Stomach (tissue), 19 donors: ENCODE results near the gene UST. TPM values are rescaled to one million over a fixed set of nuclear protein-coding genes. Genes with fewer than 3 reads are reported as not detected.
A peak's percentile ranks its signal among the peaks of the same experiment; 100 is the strongest.

Experiments used
- DNase-seq, 2 donors: peaks; one replicate each; pipeline versions ENCODE4 v3.0.0 to v3.0.0-alpha.2; 2013 to 2019
- H3K27ac ChIP-seq, 5 donors: fragments of 200-600 bp in 4 of 5; sonication (generic) in 4 of 5; one replicate each; pipeline ENCODE4 v1.5.1; 2013 to 2019; ENCODE audit warnings: mild to moderate bottlenecking in 1 of 5, moderate library complexity in 1 of 5
- H3K27me3 ChIP-seq, 3 donors: fragments of 200-600 bp; sonication (generic); one replicate each; pipeline ENCODE4 v1.5.1; 2017 to 2019; ENCODE audit warnings: mixed run types in 1 of 3
- H3K36me3 ChIP-seq, 4 donors: fragments of 200-600 bp; sonication (generic); 1 replicate in 3 of 4; 2 replicates in 1 of 4; pipeline ENCODE4 v1.5.1; 2016 to 2019
- H3K4me1 ChIP-seq, 4 donors: fragments of 200-600 bp; sonication (generic); one replicate each; pipeline ENCODE4 v1.5.1; 2016 to 2019
- H3K4me3 ChIP-seq, 4 donors: fragments of 200-600 bp; sonication (generic) in 3 of 4; one replicate each; pipeline ENCODE4 v1.5.1; 2016 to 2019; ENCODE audit warnings: mild to moderate bottlenecking in 1 of 4
- H3K9me3 ChIP-seq, 4 donors: fragments of 200-600 bp; sonication (generic); one replicate each; pipeline ENCODE4 v1.5.1; 2016 to 2019
- CTCF ChIP-seq, 7 experiments: fragments of 450-650 bp in 4 of 7; fragments of 200-600 bp in 3 of 7; sonication (generic) in 3 of 7; IDR thresholded peaks; one replicate each; pipeline ENCODE4 v1.5.1; 2016 to 2019; ENCODE audit warnings: antibody characterized with exemption in 7 of 7, control low read depth in 2 of 7, mild to moderate bottlenecking in 1 of 7
- EP300 ChIP-seq: sonication (generic); formaldehyde crosslinking; IDR thresholded peaks from one replicate; pipeline ENCODE4 v1.6.1; 2017; ENCODE audit warnings: antibody characterized with exemption
- POLR2A ChIP-seq, 4 donors: fragments of 450-650 bp; IDR thresholded peaks; one replicate each; pipeline ENCODE4 v1.6.1; 2016; ENCODE audit warnings: antibody characterized with exemption in 4 of 4, control low read depth in 2 of 4, mild to moderate bottlenecking in 1 of 4, moderate library complexity in 1 of 4
- POLR2AphosphoS5 ChIP-seq, 3 donors: sonication (generic); formaldehyde crosslinking; IDR thresholded peaks; one replicate each; pipeline ENCODE4 v1.6.1; 2016; ENCODE audit warnings: antibody characterized with exemption in 3 of 3
- WGBS, 5 donors: extraction: QIAGEN DNeasy Blood & Tissue Kit in 3 of 5; methylation state at CpG; one replicate each; pipeline versions ENCODE4 v1.1.5 to v1.1.7; 2013 to 2018; 5-methylcytosine and 5-hydroxymethylcytosine counted together
- intact Hi-C: fragments of 100-400 bp; cut with DNase I; formaldehyde crosslinking; loops from one replicate; pipeline ENCODE4 v1.15.1; 2023; ENCODE audit warnings: low total_unique reads
- long read RNA-seq, 10 donors: transcript quantifications; one replicate each; lab custom pipeline, GENCODE V29; 2026
- polyA plus RNA-seq, 3 donors: library from polyadenylated mRNA; stranded (reverse); fragments of 200-250 nt; gene quantifications; one replicate each; pipeline ENCODE4 v1.2.3, GENCODE V29; 2013
- total RNA-seq, 5 donors: library from RNA; depleted of rRNA; stranded (reverse); fragments of >200 nt; gene quantifications; one replicate each; pipeline versions ENCODE4 v1.1.0 to v1.2.3, GENCODE V29; 2014 to 2016
- donor health status: healthy with polysubstance abuse.
- donor health status: Bipolar disorder and iron deficiency.
- donor health status: healthy.

Gene UST
- total RNA-seq (10 to 100 TPM in 4 of 5 donors, 1 to 10 TPM in 1; 2.5 to 45.8 (median 16.7) TPM), polyA plus RNA-seq (1 to 10 TPM; 2.2 to 6.3 (median 3.6) TPM)
- long read RNA-seq, donor 1: 0 reads
- long read RNA-seq, donor 2: 0 reads
- long read RNA-seq, donor 3: 0 reads
- long read RNA-seq, donor 4: 0 reads
- long read RNA-seq, donor 5, full-length matches to known transcripts: 2 of 2 reads
- long read RNA-seq, donor 5, partial matches to known transcripts: 0 of 2 reads
- long read RNA-seq, donor 5, other reads (novel, unspliced or antisense): 0 of 2 reads
- long read RNA-seq, donor 6, full-length matches to known transcripts: 9 of 9 reads
- long read RNA-seq, donor 6, partial matches to known transcripts: 0 of 9 reads
- long read RNA-seq, donor 6, other reads (novel, unspliced or antisense): 0 of 9 reads
- long read RNA-seq, donor 7: 0 reads
- long read RNA-seq, donor 8, full-length matches to known transcripts: 2 of 2 reads
- long read RNA-seq, donor 8, partial matches to known transcripts: 0 of 2 reads
- long read RNA-seq, donor 8, other reads (novel, unspliced or antisense): 0 of 2 reads
- long read RNA-seq, donor 9: 0 reads
- long read RNA-seq, donor 10, full-length matches to known transcripts: 1 of 1 reads
- long read RNA-seq, donor 10, partial matches to known transcripts: 0 of 1 reads
- long read RNA-seq, donor 10, other reads (novel, unspliced or antisense): 0 of 1 reads

GRCh38 chr6:148746363-148747144 is at the start of gene UST:
Gene UST, plus strand, starts transcription at chr6:148747030. Its CDS starts 401 bp downstream, at chr6:148747431.
- Histone ChIP-seq H3K27me3 (peaks cover 0 to 24% (median 11%) of the 10 kb centered on the region in 3 donors), H3K36me3 (no peaks in the 10 kb centered on the region), H3K27ac (peak within 1 kb of the TSS; percentile 70 to 86 (median 76)), H3K4me1 (peaks cover 15 to 37% (median 31%) of the 10 kb centered on the region in 4 donors), H3K4me3 (peak within 1 kb of the TSS; percentile 67 to 89 (median 78)), H3K9me3 (no peaks in the 10 kb centered on the region)
- intact Hi-C loops: loop anchor here (5.0 kb wide), 1 partner anchor 201 kb away; no protein-coding TSS in a partner anchor
- TF ChIP-seq POLR2A (IDR thresholded peaks at IDR 0.05): no peak
- TF ChIP-seq CTCF (IDR thresholded peaks at IDR 0.05): peak in 1 of 7 experiments; percentile 33
- TF ChIP-seq POLR2AphosphoS5 (IDR thresholded peaks at IDR 0.05): peak in 2 of 3 donors; percentile 53 to 54
- TF ChIP-seq EP300: no peak
- 0 to 1% (median 1%) methylated on average over 44 to 50 of the region's 50 CpGs for WGBS, 5 donors
- peak; percentile 59 to 97 for DNase-seq

DNA sequence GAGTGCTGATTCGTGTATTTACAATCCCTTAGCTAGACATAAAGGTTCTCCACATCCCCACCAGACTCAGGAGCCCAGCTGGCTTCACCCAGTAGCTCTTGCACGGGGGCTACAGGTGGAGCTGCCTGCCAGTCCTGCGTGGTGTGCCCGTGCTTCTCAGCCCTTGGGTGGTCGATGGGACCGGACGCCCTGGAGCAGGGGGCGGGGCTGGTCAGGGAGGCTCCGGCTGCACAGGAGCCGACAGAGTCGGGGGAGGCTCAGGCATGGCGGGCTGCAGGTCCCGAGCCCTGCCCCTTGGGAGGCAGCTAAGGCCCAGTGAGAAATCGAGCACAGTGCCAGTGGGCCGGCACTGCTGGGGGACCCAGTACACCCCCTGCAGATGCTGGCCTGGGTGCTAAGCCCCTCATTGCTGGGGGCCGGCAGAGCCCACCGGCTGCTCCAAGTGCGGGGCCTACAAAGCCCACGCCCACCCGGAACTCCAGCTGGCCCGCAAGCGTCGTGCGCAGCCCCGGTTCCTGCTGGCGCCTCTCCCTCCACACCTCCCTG is 48.9 kb upstream of the UST start:
- Histone ChIP-seq H3K27ac (no peak overlapping the region), H3K27me3 (no peaks in the 10 kb centered on the region), H3K4me3 (no peak overlapping the region), H3K9me3 (no peaks in the 10 kb centered on the region), H3K36me3 (no peaks in the 10 kb centered on the region), H3K4me1 (peaks cover 5 to 17% (median 11%) of the 10 kb centered on the region in 4 donors)
- WGBS, 5 donors: 94 to 100% (median 96%) methylated on average over 1 to 26 of the region's 26 CpGs
- TF ChIP-seq POLR2AphosphoS5 (IDR thresholded peaks at IDR 0.05): no peak
- TF ChIP-seq EP300: no peak
- TF ChIP-seq CTCF (IDR thresholded peaks at IDR 0.05): no peak
- no peak for TF ChIP-seq POLR2A (IDR thresholded peaks at IDR 0.05)
- intact Hi-C loops: no loop called here
- DNase-seq: no peak

GRCh38 chr6:148698671-148699180 is 48.1 kb upstream of the UST start:
- no peak overlapping the region for H3K4me3 ChIP-seq
- no peaks in the 10 kb centered on the region for H3K9me3 ChIP-seq
- TF ChIP-seq EP300 (no peak), POLR2AphosphoS5 (IDR thresholded peaks at IDR 0.05) (no peak), CTCF (IDR thresholded peaks at IDR 0.05) (no peak), POLR2A (IDR thresholded peaks at IDR 0.05) (no peak)
- H3K27me3 ChIP-seq: no peaks in the 10 kb centered on the region
- H3K4me1 ChIP-seq: peaks cover 5 to 17% (median 11%) of the 10 kb centered on the region in 4 donors
- no peaks in the 10 kb centered on the region for H3K36me3 ChIP-seq
- 91 to 98% (median 96%) methylated on average over 9 to 27 of the region's 27 CpGs for WGBS, 5 donors
- DNase-seq: no peak
- no peak overlapping the region for H3K27ac ChIP-seq
- intact Hi-C loops: no loop called here
